DND-41 (cell line): ENCODE results near the gene OXCT1.

Source experiments
- CTCF ChIP-seq: IDR thresholded peaks from 2 replicates; pipeline ENCODE4 v1.5.1; 2012; ENCODE audit warnings: borderline replicate concordance, low read length, moderate library complexity, mild to moderate bottlenecking; ENCODE audit not compliant: poor library complexity, severe bottlenecking; ENCODE audit errors: extremely low read depth
- EZH2 ChIP-seq: IDR thresholded peaks from 3 replicates; pipeline ENCODE4 v1.6.1; 2012; ENCODE audit warnings: borderline replicate concordance, low read depth, mild to moderate bottlenecking, moderate library complexity, low read length, inconsistent platforms; ENCODE audit not compliant: severe bottlenecking

DNA sequence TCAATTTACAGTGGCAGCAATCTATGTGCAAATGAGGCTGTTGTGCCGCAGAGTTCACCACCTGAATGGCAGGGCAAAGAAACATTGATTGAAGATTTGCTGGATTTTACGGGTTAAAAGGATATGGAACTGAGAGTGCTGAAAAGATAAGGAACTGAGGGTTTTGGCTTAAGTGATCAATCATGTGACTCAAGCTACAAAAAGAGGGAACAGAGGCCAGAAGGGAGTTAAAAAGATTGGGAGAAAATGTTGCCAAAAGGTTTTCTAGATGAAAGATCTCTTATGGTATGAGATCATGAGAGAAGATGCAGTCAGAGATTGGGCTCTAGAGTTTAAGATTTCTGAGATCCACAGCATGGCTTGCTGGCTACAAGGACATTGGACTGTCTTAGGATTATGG is 26.0 kb upstream of the OXCT1 start:
- TF ChIP-seq CTCF: no peak
- no peak for TF ChIP-seq EZH2
